Vagina (tissue), 2 donors: Measurements from ENCODE around the gene PPRC1.

Source experiments
- POLR2AphosphoS5 ChIP-seq, 2 donors: sonication (generic); formaldehyde crosslinking; IDR thresholded peaks; one replicate each; pipeline ENCODE4 v1.9.0; 2017; ENCODE audit warnings: antibody characterized with exemption in 2 of 2, mild to moderate bottlenecking in 2 of 2, low read depth in 1 of 2; ENCODE audit not compliant: insufficient read depth in 1 of 2
- TF ChIP-seq, protein P1 (sequence below), 3 experiments: fragments of 450-650 bp in 2 of 3; fragments of 200-600 bp in 1 of 3; sonication (generic) in 1 of 3; IDR thresholded peaks; one replicate each; pipeline ENCODE4 v1.5.1; 2017 to 2019; ENCODE audit warnings: antibody characterized with exemption in 3 of 3, mild to moderate bottlenecking in 2 of 3, moderate library complexity in 2 of 3

DNA sequence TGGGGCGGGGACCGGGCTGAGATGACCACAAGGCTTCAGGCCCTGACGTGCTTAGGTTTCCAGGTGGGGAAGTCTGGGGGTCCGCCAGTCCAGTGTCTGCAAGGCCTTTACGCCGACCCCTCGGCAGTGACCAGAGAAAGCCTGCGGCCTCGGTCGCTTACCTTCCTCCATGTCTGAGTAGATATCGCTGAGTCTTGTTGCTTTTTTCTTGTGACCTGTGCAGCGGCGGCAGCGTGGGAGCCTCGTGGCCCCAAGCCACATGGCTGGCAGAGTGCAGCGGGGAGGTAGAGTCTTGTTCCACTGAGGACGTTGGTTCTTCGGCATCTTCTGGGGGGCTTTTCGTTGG lies 19.7 kb downstream of the PPRC1 start:
- TF ChIP-seq, protein P1, sequence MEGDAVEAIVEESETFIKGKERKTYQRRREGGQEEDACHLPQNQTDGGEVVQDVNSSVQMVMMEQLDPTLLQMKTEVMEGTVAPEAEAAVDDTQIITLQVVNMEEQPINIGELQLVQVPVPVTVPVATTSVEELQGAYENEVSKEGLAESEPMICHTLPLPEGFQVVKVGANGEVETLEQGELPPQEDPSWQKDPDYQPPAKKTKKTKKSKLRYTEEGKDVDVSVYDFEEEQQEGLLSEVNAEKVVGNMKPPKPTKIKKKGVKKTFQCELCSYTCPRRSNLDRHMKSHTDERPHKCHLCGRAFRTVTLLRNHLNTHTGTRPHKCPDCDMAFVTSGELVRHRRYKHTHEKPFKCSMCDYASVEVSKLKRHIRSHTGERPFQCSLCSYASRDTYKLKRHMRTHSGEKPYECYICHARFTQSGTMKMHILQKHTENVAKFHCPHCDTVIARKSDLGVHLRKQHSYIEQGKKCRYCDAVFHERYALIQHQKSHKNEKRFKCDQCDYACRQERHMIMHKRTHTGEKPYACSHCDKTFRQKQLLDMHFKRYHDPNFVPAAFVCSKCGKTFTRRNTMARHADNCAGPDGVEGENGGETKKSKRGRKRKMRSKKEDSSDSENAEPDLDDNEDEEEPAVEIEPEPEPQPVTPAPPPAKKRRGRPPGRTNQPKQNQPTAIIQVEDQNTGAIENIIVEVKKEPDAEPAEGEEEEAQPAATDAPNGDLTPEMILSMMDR (IDR thresholded peaks at IDR 0.05) = no peak
- TF ChIP-seq POLR2AphosphoS5 (IDR thresholded peaks at IDR 0.05; ENCODE audit: insufficient read depth in 1 of 2, low read depth in 1 of 2) = no peak
